ENCODE data around the gene F2RL1.
"Not testable (repeated sequence)": the region's sequence is repeated elsewhere in the genome, so short reads cannot be mapped to it uniquely, and the experiment has no call there.

Gene F2RL1

GRCh38 chr5:76850543-76851145 is 31.8 kb downstream of the F2RL1 start:
- DNase-seq (ENCODE audit: low spot score), result no peak

- DNase-seq (ENCODE audit: low spot score), result no peak
Measured at GRCh38 chr5:76851728-76852369, 33.0 kb downstream of the F2RL1 start.

DNA sequence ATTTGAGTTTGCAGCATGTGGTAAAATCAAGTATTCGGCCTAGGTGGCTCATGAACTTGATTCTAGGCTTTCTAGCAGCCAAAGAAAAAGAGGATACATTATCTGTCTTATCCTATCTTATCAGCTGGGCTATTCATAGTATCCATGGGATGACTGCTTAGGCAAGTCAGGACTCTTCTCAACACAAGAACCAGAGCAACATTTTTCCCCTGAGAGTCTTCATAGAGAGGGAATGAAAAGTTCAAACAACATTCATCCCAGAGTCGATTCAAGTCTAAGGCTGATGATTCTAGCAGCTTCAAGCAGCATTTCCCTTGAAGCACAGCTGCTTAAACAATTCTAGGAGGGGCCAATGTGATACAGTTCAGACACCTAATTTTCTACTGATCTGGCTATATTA is 33.9 kb downstream of the F2RL1 start:
- DNase-seq (ENCODE audit: low spot score), result no peak

- DNase-seq (ENCODE audit: low spot score), result not testable (repeated sequence)
Measured at GRCh38 chr5:76853741-76854140, 34.9 kb downstream of the F2RL1 start.

DNA sequence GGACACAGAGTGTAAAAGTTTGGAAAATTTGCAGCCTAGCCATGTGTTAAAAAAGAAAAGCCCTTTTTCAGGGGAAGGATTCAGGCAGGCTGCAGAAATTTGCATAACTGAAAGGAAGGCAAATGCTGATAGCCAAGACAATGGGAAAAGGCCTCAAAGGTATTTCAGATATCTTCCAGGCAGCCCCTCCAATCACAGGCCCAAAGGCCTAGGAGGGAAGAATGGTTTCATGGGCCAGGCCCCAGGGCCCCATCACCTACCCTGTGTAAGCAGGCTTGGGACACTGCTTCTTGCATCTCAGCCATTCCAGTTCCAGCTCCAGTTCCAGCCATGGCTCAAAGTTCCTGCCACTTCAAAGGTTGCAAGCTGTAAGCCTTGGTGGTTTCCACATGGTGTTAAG is 35.8 kb downstream of the F2RL1 start:
- DNase-seq (ENCODE audit: low spot score), result no peak

- DNase-seq (ENCODE audit: low spot score), result not testable (repeated sequence)
Measured at GRCh38 chr5:76855501-76855900, 36.7 kb downstream of the F2RL1 start.

DNA sequence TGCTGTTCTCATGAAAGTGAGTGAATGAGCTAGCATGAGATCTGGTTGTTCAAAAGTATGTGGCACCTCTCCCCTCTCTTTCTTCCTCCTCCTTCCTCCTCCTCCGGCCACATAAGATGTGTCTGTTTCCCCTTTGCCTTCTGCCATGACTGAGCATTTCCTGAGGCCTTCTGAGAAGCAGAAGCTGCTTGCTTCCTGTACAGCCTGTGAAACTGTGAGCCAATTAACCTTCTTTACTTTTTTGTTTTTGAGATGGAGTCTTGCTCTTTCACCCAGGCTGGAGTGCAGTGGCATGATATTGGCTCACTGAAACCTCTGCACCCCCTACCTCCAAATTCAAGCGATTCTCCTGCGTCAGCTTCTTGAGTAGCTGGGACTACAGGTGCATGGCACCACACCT is 37.1 kb downstream of the F2RL1 start:
- no peak for DNase-seq (ENCODE audit: low spot score)

- DNase-seq (ENCODE audit: low spot score), result not testable (repeated sequence)
Measured at GRCh38 chr5:76856800-76857199, 38.0 kb downstream of the F2RL1 start.

DNA sequence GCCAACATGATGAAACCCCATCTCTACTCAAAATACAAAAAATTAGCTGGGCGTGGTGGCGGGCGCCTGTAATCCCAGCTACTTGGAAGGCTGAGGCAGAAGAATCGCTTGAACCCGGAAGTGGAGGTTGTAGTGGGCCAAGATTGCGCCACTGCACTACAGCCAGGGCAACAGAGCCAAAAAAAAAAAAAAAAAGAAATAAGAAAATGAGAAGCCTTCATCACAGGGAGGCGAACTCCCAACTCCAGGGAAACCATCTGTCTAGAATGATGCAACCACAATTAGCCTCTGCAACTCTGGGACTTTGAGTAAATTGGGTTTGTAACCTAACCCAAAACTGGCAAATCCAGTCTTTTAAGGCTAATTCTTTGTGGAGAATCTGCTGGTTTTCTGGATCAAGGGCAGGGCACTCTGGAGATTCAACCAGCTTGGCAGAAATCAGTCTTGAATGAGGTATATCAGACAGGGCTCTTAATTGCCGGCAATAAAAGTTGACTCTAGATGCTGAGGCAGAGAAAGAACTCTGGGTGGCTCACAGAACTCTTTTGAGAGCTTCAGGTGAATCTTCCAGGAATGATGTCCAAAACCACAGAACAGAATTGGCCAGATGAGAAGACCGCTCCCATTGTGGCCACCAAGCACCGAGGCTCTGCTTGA is 40.9 kb downstream of the F2RL1 start:
- no peak for DNase-seq (ENCODE audit: low spot score)

GRCh38 chr5:76861612-76862011 is 42.8 kb downstream of the F2RL1 start:
- no peak for DNase-seq (ENCODE audit: low spot score)

DNA sequence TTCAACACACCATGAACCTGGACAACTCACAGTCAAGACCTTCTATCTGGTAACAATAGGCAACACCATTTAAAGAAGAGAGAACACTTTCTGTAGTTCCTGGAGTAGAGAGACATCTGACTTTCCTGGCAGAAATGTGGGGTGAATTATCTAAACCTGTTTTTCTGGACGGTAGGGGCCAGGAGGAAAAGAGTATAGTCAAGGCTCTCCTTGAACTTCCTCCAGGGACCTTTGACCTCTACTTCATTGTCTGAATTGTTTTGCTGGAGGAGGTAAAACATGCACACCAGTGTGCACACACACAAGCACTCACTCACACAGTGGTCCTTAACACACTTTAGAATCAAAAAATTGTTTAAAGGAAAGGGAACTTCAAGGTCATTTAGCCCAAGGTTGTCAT is 44.2 kb downstream of the F2RL1 start:
- DNase-seq (ENCODE audit: low spot score), result no peak

DNA sequence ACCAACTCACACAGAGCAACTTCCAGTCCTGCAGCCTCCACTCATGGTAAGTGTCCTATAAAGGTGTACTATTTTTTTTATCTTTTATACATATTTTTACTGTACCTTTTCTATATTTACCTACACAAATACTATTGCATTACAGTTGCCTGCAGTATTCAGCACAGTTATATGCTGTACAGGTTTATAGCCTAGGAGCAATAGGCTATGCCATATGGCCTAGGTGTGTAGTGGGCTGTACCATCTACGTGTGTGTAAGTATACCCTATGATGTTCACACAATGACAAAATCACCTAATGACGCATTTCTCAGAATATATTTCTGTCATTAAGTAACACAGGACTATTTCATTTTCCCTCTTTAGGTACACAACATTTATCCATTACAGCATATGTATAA is 47.7 kb downstream of the F2RL1 start:
- DNase-seq (ENCODE audit: low spot score), result no peak

- no peak for DNase-seq (ENCODE audit: low spot score)
Measured at GRCh38 chr5:76867038-76867437, 48.2 kb downstream of the F2RL1 start.

DNA sequence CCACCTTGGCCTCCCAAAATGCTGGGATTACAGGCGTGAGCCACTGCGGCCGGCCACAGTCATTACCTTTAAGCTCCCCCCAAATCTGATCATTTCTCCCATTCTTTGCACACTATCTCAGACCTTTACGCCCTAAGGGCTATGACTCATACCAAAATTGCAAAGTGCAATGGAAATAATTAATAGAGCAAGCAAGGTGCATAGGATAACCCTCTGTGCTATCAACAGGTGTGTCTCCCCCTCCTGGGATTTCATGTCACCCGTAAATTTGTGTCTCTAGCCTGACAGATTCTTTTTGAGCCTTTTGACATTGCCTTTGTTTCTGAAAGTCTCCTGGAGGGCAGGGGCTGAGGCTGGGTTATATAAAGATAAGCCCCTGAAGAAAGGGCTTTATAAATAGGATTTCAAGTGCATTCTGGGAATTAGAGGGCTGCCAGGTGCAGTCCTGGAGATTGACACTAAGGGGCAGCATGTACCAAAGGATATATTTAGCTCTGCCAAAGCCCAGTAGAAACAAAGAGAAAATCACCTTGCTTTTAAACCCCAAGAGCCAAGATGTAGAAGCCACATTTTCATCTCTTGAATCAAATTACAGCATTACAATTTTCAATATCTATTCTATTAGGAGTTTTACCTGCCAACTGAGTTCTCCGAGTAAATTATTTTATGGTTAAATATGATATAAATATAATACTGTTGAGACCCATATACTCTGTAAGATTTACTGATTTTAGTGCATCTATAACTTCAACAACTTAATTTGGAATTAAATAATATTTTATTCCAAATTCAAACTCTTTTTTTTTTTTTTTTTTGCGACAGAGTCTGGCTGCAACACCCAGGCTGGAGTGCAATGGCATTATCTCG is 49.2 kb downstream of the F2RL1 start:
- peak; percentile 73 for DNase-seq (ENCODE audit: low spot score)

GRCh38 chr5:76870046-76870445 is 51.2 kb downstream of the F2RL1 start:
- DNase-seq (ENCODE audit: low spot score), result no peak

GRCh38 chr5:76874088-76874581 is 55.3 kb downstream of the F2RL1 start:
- no peak for DNase-seq (ENCODE audit: low spot score)
